Limb (tissue), 2 donors: Measurements from ENCODE around the gene HNRNPM.
"Not testable (repeated sequence)": the region's sequence is repeated elsewhere in the genome, so short reads cannot be mapped to it uniquely, and the experiment has no call there.

ENCODE experiments used
- DNase-seq, 2 donors: peaks; one replicate each; pipeline ENCODE4 v3.0.0-alpha.2; 2016; ENCODE audit errors: extremely low spot score in 2 of 2

The HNRNPM gene, protein sequence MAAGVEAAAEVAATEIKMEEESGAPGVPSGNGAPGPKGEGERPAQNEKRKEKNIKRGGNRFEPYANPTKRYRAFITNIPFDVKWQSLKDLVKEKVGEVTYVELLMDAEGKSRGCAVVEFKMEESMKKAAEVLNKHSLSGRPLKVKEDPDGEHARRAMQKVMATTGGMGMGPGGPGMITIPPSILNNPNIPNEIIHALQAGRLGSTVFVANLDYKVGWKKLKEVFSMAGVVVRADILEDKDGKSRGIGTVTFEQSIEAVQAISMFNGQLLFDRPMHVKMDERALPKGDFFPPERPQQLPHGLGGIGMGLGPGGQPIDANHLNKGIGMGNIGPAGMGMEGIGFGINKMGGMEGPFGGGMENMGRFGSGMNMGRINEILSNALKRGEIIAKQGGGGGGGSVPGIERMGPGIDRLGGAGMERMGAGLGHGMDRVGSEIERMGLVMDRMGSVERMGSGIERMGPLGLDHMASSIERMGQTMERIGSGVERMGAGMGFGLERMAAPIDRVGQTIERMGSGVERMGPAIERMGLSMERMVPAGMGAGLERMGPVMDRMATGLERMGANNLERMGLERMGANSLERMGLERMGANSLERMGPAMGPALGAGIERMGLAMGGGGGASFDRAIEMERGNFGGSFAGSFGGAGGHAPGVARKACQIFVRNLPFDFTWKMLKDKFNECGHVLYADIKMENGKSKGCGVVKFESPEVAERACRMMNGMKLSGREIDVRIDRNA

DNA sequence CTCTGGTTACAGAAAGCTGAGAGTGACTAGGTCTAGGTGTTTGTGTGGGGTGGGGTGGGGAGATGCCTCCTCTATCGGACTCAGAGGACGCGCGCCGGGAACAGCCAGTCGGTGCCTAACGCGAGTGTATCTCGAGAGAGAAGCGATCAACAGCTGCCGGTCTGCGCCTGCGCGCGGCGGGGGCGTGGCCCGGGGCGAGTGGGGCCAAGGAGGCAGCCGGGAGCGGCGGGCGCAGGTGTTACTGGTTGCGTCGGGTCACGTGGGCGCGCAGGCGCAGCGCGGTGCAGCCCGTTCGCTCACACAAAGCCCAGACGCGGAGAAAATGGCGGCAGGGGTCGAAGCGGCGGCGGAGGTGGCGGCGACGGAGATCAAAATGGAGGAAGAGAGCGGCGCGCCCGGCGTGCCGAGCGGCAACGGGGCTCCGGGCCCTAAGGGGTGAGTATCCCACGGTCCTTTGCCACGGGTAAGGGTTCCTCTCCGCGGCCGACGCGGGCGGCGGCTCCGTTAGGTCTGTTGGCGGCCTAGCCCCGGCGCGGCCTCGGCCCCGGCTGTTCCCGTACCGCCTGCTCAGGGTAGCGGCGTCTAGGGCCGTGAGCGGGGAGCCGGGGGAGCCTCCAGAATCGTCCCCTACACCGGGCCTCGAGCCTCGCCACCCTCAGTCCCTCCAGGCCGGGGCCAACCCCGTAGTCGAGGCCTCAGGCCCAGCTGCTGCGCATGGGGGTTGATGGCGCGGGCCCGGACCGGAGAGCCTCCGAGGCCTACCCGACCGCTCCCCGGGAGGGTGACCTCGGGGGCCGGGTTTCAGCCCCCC lies at the start of gene HNRNPM:
Gene HNRNPM (plus strand): TSS at position 299 of the 811 bp plus-strand sequence. CDS start 24 bp downstream, at position 323.
- DNase-seq, result peak; percentile 97 to 100

DNA sequence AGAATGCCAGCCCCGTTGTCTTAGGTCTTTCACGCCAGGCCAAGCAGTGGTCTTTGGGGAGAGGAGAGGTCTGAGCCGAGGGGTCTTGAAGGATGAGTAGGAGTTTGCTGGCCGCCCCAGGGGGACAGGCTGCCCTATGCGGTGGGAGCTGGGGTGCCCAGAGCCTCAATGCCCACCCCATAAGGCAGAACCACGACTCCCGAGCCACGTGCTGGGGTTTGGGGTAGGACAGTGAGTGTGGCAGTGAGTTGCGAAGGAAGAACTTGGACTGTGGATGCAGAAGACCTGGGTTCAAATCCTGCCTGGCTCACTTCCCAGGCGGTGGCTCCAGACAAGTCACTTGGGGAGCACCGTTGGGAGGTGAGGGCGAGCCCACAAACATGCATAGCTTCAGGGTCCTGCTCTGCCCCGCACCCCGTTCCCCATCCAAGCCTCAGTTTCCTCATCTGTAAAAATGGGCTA lies 49.1 kb upstream of the HNRNPM start:
- DNase-seq, result no peak

DNA sequence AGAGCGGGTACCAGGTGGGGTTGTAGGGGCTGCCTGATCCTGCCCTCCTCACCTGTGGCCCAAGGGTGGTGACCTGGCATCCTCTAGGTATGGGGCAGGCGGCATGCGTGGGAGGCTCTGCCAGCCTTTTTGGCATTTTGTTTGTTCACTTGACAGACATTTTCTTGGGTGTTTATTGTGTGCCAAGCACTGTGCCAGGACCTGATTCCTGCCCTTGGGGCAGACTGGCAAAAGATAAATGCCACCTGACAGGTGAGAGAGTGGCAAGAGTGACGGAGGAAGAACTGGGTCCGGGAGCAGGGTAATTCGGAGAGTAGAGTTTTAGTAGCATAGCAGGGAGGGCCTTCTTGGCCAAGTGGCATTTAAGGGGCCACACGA lies 48.6 kb upstream of the HNRNPM start:
- no peak for DNase-seq

DNA sequence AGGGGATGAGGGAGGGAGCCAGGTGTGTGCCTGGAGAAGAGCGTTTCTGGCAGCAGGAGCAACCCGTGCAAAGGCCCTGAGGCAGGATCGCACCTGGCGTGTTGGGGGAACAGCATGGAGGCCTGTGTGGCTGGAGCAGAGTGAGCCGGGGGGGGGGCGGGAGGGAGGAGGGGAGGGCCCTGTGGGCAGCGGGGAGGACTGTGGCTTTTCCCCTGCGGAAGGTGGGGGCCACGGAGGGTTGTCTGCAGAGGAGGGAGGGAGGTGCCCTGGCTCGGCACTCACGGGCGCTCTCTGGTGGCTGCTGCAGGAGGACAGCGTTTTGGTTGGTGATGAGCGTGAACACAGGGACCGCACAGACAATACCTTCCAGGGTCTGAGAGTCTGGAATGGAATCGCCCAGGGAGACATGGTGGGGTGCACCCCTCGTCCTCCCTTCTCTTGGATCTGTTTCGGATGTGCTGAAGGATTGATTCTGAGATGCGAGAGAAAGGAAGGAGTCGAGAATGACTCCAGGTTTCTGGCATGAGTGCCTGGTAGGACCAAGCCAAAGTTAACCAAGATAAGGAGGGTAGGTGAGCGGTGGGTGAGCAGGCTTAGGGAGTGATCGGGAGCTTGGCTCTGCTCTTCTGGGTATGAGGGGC lies 48.1 kb upstream of the HNRNPM start:
- DNase-seq, result peak in 1 of 2 donors; percentile 70

DNA sequence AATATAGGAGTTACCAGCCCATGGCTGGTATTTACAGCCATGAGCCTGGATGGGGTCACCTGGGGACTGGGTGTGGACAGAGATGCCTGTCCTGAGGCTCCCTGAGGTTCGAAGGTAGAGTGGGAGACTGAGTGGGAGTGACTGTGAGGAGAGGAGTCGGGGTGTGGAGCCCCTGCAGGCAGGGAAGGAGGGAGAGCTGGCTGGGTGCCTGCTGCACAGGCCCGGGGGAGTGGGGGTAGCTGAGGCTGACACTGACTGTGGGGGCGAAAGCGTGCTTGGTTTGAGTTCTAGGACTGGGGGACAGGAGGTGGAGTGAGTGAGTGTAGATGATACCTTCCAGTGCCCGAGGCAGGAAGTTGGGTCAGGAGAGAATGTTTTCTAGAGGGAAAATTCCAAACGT lies 47.5 kb upstream of the HNRNPM start:
- no peak for DNase-seq

DNA sequence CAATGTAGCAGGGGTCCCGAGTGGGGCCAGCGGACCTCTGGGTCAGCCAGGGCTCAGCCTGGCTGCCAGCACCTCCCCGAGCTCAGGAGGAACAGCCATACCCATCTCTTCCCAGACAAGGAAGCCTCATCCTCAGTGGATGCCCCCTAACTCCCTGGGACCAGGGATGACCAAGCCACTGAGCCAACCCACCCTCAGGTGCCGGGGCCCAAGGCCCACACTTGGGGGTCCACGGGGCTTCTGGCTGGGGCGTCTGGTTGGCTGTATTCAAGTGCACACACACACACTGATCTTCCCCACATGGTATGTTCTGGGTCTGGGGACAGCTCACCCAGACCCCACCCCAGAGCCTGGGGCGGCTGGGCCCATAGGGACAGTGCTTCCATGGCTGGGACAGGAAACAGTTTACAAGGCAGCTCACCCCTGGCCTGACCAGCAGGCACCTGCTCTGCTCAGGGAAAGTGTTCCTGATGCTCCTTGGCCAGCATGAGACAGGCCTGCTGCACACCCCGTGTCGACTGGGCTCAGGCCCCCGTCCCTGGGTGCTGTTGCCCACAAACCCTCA lies 46.9 kb upstream of the HNRNPM start:
- no peak for DNase-seq

DNA sequence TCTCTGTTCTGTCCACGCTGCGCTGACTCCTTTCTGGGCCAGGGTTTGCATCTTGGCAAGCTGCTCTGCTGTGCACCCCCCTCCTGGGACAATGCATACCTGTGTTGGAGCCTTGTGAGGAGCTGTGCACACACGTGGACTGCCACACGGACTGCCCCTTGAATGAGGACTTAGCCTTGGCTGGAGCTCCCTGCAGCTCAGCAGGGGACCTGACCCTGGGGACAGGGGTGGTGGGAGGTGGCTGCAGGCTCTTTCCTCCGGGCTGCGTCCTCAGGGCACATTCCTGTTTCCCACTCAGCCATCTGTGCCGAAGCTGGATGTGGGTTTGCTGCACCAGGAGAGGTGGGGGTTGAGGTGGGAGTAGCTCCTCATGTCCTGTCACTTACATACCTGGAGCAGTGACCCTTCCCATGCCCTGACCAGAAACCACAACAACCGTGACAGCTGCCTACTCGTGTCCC lies 46.4 kb upstream of the HNRNPM start:
- no peak for DNase-seq

DNA sequence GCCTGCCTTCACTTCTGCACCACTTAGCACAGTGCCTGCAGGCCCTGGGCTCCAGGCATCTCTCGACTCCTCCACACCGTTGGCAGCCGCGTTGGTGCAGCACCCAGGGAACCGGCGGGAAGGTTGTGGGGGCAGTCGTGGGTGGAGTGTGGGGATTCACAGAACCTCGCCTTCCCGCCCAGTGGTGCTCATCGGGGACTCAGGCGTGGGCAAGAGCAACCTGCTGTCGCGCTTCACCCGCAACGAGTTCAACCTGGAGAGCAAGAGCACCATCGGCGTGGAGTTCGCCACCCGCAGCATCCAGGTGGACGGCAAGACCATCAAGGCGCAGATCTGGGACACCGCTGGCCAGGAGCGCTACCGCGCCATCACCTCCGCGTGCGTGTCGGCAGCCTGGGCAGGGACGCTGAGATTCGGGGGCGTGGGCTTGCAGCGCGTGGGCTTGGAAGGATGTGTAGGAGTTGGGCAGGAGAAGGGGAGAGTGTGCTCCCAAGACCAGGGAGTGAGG lies 45.0 kb upstream of the HNRNPM start:
- DNase-seq, result no peak

DNA sequence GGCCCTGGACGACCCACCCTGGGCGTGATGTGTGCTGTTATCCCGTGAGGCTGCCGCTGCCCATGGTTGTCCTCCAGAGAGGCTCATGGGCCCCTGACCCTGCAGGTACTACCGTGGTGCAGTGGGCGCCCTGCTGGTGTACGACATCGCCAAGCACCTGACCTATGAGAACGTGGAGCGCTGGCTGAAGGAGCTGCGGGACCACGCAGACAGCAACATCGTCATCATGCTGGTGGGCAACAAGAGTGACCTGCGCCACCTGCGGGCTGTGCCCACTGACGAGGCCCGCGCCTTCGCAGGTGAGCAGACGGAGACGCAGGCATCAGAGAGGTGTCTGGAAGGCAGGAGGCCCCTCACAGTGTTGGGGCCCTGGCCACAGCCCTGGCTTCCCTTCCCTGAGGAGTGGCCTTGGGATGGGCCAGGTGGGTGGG lies 42.8 kb upstream of the HNRNPM start:
- no peak for DNase-seq

DNA sequence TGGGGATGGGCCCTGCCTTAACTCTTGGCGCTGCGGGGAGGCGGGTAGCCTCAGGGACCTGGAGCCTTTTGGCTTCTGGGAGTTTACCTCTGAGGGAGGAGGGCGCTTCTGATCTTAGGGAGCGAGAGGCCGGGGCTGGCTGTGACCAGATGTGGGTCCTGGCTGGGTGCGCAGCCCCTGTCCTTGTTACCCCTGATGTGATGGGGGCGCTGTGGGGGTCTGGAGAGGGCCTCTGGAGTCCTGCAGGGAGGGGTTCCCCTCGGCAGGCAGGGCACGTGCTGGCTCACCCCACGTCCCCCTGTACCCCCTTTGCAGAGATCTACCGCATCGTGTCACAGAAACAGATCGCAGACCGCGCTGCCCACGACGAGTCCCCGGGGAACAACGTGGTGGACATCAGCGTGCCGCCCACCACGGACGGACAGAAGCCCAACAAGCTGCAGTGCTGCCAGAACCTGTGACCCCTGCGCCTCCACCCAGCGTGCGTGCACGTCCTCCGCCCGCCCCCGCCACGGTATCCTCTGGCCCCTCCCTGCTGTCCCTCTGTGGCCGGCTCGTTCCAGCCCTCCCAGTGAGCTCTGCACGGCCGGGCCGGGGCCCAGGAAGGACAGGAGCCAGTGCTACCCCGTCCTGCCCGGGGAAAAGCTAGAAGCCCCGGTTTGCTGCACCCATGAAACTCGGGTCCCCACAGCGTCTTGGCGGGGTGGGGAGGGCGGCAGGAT lies 41.5 kb upstream of the HNRNPM start:
- DNase-seq, result no peak

DNA sequence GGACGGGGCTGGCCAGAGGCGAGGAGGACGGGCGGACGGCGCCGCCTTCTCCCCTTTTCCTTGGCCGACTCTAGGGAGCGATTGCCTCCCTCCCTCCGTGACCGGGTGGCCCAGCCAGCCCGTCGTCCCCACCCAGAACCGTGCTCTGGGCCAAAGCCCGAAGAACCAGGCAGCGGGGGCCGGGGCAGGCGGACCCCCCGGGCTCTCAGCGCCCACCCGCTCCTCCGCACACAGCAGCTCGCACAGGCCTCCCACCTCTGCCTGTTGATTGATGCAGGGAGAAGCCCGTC lies 41.0 kb upstream of the HNRNPM start:
- DNase-seq, result no peak

DNA sequence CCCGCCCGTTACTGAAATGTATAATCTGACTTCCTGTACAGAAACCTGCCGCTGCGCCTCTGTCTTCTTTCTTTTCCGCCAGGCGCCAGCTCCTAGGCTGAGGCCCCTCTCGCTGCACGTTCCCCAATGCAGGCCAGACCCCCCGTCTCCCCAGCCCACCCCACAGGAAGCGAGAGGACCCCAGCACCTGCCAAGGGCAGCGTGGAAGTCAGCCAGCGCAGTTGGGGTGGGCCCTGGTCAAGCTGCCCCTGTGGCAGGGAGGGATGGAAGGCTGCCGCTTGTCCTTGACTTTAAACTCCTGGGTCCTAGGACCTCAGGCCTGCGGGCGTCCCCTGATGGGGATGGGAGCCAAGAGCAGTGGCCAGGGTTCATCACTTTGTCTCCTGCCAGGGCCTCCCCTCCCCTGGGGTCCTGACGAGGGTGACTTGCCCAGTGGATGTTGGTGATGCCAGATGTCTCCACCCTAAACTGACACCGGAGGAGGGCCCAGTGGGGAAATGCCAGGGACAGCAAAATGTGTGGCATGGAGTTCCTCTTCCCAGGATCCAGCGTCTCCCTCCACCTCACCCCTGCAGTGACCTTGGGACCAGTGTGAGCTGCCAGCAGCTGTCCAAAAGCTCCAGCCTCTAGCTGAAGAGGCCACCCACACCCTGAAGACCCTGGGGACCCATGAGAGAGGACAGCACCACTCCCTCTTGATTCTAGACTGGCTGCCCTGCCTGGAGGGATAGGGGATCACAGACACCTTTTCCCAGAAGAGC lies 40.2 kb upstream of the HNRNPM start:
- DNase-seq, result no peak

DNA sequence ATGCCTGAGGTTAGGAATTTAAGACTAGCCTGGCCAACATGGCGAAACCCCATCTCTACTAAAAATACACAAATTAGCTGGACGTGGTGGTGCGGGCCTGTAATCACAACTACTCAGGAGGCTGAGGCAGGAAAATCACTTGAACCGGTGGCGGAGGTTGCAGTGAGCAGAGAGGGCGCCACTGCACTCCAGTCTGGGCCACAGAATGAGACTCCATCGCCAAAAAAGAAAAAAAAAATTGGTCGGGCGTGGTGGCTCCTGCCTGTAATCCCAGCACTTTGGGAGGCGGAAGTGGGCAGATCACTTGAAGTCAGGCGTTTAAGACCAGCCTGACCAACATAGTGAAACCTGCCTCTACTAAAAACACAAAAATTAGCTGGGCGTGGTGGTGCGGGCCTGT lies 34.1 kb upstream of the HNRNPM start:
- DNase-seq, result not testable (repeated sequence)

DNA sequence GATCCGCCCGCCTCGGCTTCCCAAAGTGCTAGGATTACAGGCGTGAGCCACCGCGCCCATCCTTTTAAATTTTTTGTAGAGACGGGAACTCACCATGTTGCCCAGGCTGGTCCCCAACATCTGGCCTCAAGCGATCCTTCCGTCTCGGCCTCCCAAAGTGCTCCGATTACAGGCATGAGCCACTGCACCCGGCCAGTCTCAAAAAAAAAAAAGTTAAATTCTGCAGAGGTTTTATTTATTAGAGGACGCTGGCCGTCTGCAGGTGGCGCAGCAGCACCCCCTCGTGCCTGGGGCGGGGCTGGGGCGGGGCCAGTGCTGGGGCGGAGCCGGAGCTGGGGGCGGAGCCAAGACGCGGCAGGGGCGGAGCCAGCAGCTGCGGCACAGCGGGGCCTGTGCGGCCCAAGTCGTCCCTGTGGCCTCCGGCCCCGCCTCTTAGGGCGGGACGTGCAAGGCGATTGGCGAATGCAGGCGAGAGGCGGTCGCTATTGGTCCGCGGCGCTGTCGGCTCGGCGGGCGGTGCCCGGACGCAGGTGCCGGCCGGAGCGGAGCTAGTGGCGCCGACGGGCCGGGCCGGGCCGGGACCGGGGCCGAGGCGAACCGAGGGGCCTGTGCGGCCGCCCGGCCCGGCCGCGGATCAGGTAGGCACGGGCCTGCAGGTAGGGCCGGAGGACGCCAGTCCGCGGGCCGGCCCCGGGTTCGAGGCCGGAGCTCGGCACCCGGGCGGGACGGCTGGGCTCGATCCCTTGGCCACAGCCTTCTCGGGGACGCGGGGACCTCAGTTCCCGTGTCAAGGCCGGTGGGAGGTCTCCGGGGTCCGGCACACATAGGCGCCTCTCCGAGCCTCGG lies 31.8 kb upstream of the HNRNPM start, which contains the start of gene MARCHF2:
Gene MARCHF2 (plus strand): TSS at position 523 of the 846 bp plus-strand sequence. CDS start 8,536 bp downstream, outside the sequence.
- peak; percentile 93 to 99 for DNase-seq

DNA sequence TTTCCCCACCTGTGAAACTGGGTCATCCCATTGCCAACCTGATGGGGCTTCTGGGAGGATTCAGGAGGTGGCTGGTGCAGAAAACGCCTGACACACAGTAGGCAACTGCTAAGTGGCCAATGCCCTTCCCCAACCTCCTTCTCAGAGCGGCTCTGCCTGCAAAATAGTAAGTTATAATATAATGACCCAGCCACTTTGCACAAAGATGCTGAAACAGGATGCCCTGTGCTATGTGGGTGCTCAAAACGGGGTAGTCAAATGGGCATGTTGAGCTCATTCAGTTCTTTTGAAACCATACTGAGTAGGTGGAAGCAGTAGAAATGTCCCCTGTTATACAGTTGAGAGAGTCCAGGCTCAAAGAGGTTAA lies 31.2 kb upstream of the HNRNPM start:
- DNase-seq, result no peak

DNA sequence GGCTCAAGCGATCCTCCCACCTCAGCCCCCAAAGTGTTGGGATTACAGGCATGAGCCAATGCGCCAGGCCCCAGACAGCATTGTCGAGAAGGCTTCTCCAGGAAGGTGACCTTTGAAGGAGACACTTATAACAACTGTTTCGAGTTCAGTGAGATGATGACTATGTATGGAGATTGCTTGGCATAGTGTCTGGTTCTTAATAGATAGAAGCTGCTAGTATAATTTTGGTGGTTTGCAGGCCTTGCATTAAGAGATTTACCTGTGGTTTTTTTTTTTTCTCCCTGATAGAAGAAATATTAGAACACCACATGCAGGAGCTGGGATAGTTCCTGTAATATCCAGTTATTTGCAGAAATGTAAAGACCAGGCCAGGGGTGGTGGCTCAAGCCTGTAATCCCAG lies 28.0 kb upstream of the HNRNPM start:
- DNase-seq, result no peak

DNA sequence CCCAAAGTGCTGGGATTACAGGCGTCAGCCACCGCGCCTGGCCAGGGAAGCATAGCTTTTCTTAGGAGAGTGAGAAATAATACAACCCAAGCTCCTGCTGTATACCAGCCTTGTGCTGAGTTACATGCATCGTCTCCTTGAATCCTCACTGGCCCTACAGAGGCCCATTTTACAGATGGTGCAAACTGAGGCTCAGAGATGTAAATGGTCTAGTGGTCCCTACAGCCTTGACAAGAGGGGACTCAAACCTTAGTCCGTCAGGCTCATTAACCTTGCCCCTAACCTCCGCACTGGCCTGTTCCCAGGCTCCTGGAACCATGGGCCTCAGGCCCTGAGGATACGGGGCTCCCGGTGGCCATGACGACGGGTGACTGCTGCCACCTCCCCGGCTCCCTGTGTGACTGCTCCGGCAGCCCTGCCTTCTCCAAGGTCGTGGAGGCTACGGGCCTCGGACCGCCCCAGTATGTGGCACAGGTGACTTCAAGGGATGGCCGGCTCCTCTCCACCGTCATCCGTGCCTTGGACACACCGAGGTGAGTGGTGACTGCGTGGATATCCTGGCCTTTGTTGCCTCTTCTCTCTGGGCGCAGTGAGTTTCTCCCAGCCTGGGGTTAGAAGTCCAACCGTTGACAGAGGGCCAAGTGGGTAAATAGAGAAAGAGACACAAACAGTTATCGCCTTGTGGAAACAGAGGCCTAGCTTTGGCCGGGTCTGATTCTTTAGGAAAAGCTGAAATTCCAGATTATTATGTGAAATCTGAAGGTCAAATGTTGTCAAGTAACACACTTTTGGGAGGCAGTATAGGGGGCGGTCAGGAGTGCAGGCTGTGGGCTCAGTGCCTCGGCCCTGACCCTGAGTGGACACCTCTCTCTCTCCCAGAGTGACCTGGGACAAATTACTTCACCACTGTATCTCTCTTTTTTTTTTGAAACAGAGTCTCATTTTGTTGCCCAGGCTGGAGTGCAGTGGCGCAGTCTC lies 23.0 kb upstream of the HNRNPM start:
- DNase-seq, result no peak
